GM19395 (cell line): ENCODE data around the gene CYBB.
A peak's percentile ranks its signal among the peaks of the same experiment; 100 is the strongest.
"Not testable (repeated sequence)": the region's sequence is repeated elsewhere in the genome, so short reads cannot be mapped to it uniquely, and the experiment has no call there.

Experiments
- ATAC-seq: cut with Tn5 transposase; IDR thresholded peaks from one replicate; pipeline ENCODE4 v1.9.1; 2021; ENCODE audit warnings: mild to moderate bottlenecking, moderate library complexity; ENCODE audit not compliant: unreplicated experiment

Gene CYBB

GRCh38 chrX:37779857-37780256 is at the start of gene CYBB:
TSS of gene CYBB (plus strand) at chrX:37780059. CDS start at chrX:37780078, 19 bp downstream.
- peak; percentile 33 for ATAC-seq

- peak; percentile 70 for ATAC-seq
These were observed 34.5 kb upstream of the CYBB start for GRCh38 chrX:37745354-37745753.

- ATAC-seq, result peak; percentile 40
These were observed 34.0 kb upstream of the CYBB start for GRCh38 chrX:37745835-37746217.

- peak; percentile 93 for ATAC-seq
These were observed 33.5 kb upstream of the CYBB start for GRCh38 chrX:37746218-37746941.

GRCh38 chrX:37746951-37747350 is 32.9 kb upstream of the CYBB start:
- no peak for ATAC-seq

- ATAC-seq, result no peak
These were observed 27.6 kb upstream of the CYBB start for GRCh38 chrX:37752281-37752680.

GRCh38 chrX:37752936-37753335 is 26.9 kb upstream of the CYBB start:
- no peak for ATAC-seq

GRCh38 chrX:37753384-37753783 is 26.5 kb upstream of the CYBB start:
- ATAC-seq, result no peak

GRCh38 chrX:37754516-37754915 is 25.3 kb upstream of the CYBB start:
- ATAC-seq, result peak; percentile 21

GRCh38 chrX:37755025-37755424 is 24.8 kb upstream of the CYBB start:
- peak; percentile 98 for ATAC-seq

GRCh38 chrX:37757082-37757481 is 22.8 kb upstream of the CYBB start:
- ATAC-seq, result no peak

- no peak for ATAC-seq
These were observed 20.5 kb upstream of the CYBB start for GRCh38 chrX:37759351-37759750.

- ATAC-seq, result no peak
These were observed 19.9 kb upstream of the CYBB start for GRCh38 chrX:37759878-37760418.

- ATAC-seq, result no peak
These were observed 16.5 kb upstream of the CYBB start for GRCh38 chrX:37763400-37763799.

GRCh38 chrX:37765507-37765906 is 14.4 kb upstream of the CYBB start:
- ATAC-seq, result no peak

GRCh38 chrX:37767430-37767829 is 12.4 kb upstream of the CYBB start:
- ATAC-seq, result no peak

GRCh38 chrX:37768866-37769265 is 11.0 kb upstream of the CYBB start:
- not testable (repeated sequence) for ATAC-seq

GRCh38 chrX:37776283-37776986 is 3.4 kb upstream of the CYBB start:
- peak; percentile 81 for ATAC-seq

GRCh38 chrX:37776987-37777325 is 2.9 kb upstream of the CYBB start:
- peak; percentile 36 for ATAC-seq

GRCh38 chrX:37781081-37781480 is 1.2 kb downstream of the CYBB start:
- no peak for ATAC-seq

- ATAC-seq, result no peak
These were observed 2.0 kb downstream of the CYBB start for GRCh38 chrX:37781814-37782213.

- ATAC-seq, result no peak
These were observed 2.5 kb downstream of the CYBB start for GRCh38 chrX:37782359-37782758.
